ENCODE results near the gene UNK. TPM values are rescaled to one million over a fixed set of nuclear protein-coding genes. Genes with fewer than 3 reads are reported as not detected.
A peak's percentile ranks its signal among the peaks of the same experiment; 100 is the strongest.

Gene UNK
- total and polyA plus RNA-seq, 7 experiments from 2014 or later: 21.5 to 49.8 (median 39.7) TPM

GRCh38 chr17:75845058-75845711 lies 60.6 kb downstream of the UNK start:
- Histone ChIP-seq H3K27ac (ENCODE audit: low read depth, low read length) (peak overlapping the region; percentile 97), H3K4me1 (ENCODE audit: control insufficient read depth in 2 of 2, insufficient read depth in 2 of 2, low read length in 2 of 2) (peaks cover 21 to 30% of the 10 kb centered on the region in 2 donors), H3K9me3 (ENCODE audit: control insufficient read depth in 2 of 3, low read length in 3 of 3) (no peaks in the 10 kb centered on the region), H3K27me3 (ENCODE audit: control insufficient read depth in 2 of 2, insufficient read depth in 2 of 2, low read length in 2 of 2) (no peaks in the 10 kb centered on the region), H3K36me3 (ENCODE audit: control insufficient read depth in 2 of 3, insufficient read depth in 3 of 3, low read length in 3 of 3) (peaks cover 7 to 66% (median 21%) of the 10 kb centered on the region in 3 experiments), H3K4me3 (ENCODE audit: low read length) (no peak overlapping the region)
- DNase-seq (peak in 7 of 9 donors; percentile 41 to 67 (median 46)), ATAC-seq (peak; percentile 68)
- H3K27me3 Mint-ChIP-seq: no peaks in the 10 kb centered on the region
- intact Hi-C loops (cut with micrococcal nuclease): loop anchor here in 1 of 2 donors (2.0 kb wide), 1 partner anchor 16 kb away; no protein-coding TSS in a partner anchor
- peak overlapping the region in 8 of 9 donors; percentile 28 to 98 (median 62) for H3K27ac Mint-ChIP-seq
- H3K4me3 Mint-ChIP-seq: peak overlapping the region in 9 of 10 donors; percentile 34 to 93 (median 50)
- CTCF ChIA-PET: interaction anchor here (0.6 to 3.3 kb wide), 4 partner anchors 10 to 161 kb away, joined by 3 to 17 read pairs (median 12); partner anchors contain the start of gene WBP2
- peaks cover 0 to 28% (median 10%) of the 10 kb centered on the region in 5 donors for H3K36me3 Mint-ChIP-seq
- POLR2A ChIA-PET: interaction anchor here (1.0 to 16.6 kb wide), 12 partner anchors 9 to 92 kb away, joined by 4 to 238 read pairs (median 14); partner anchors contain the start of genes TRIM47, TRIM65, UNK and WBP2
- peaks cover 4 to 36% (median 19%) of the 10 kb centered on the region in 7 donors for H3K4me1 Mint-ChIP-seq
- H3K9me3 Mint-ChIP-seq: no peaks in the 10 kb centered on the region

GRCh38 chr17:75845933-75846691 lies 61.5 kb downstream of the UNK start:
- no peak overlapping the region for H3K4me3 ChIP-seq (ENCODE audit: low read length)
- no peak for DNase-seq
- CTCF ChIA-PET: interaction anchor here (0.9 to 3.3 kb wide), 6 partner anchors 9 to 165 kb away, joined by 3 to 17 read pairs (median 6); partner anchors contain the start of gene WBP2
- intact Hi-C loops (cut with micrococcal nuclease): loop anchor here in 1 of 2 donors (2.0 kb wide), 1 partner anchor 15 kb away; no protein-coding TSS in a partner anchor
- peaks cover 21 to 30% of the 10 kb centered on the region in 2 donors for H3K4me1 ChIP-seq (ENCODE audit: control insufficient read depth in 2 of 2, insufficient read depth in 2 of 2, low read length in 2 of 2)
- no peaks in the 10 kb centered on the region for H3K27me3 Mint-ChIP-seq
- H3K27me3 ChIP-seq (ENCODE audit: control insufficient read depth in 2 of 2, insufficient read depth in 2 of 2, low read length in 2 of 2): no peaks in the 10 kb centered on the region
- H3K27ac Mint-ChIP-seq: peak overlapping the region in 6 of 9 donors; percentile 28 to 82 (median 72)
- POLR2A ChIA-PET: interaction anchor here (1.0 to 16.6 kb wide), 9 partner anchors 9 to 70 kb away, joined by 4 to 238 read pairs (median 38); partner anchors contain the start of genes TRIM65, UNK and WBP2
- ATAC-seq: no peak
- H3K36me3 ChIP-seq (ENCODE audit: control insufficient read depth in 2 of 3, insufficient read depth in 3 of 3, low read length in 3 of 3): peaks cover 11 to 67% (median 24%) of the 10 kb centered on the region in 3 experiments
- peak overlapping the region; percentile 97 for H3K27ac ChIP-seq (ENCODE audit: low read depth, low read length)
- peaks cover 0 to 28% (median 10%) of the 10 kb centered on the region in 5 donors for H3K36me3 Mint-ChIP-seq
- H3K9me3 ChIP-seq (ENCODE audit: control insufficient read depth in 2 of 3, low read length in 3 of 3): no peaks in the 10 kb centered on the region
- peak overlapping the region in 3 of 10 donors; percentile 33 to 69 (median 53) for H3K4me3 Mint-ChIP-seq
- no peaks in the 10 kb centered on the region for H3K9me3 Mint-ChIP-seq
- peaks cover 4 to 36% (median 19%) of the 10 kb centered on the region in 7 donors for H3K4me1 Mint-ChIP-seq

- ChIA-PET CTCF (interaction anchor here (0.6 to 3.3 kb wide), 7 partner anchors 8 to 101 kb away, joined by 3 to 17 read pairs (median 4); partner anchors contain the start of genes GALK1 and WBP2), POLR2A (interaction anchor here (0.5 to 16.6 kb wide), 12 partner anchors 8 to 605 kb away, joined by 3 to 238 read pairs (median 6); partner anchors contain the start of genes GALK1, TRIM65, UNK and WBP2)
- H3K4me3 ChIP-seq (ENCODE audit: low read length): no peak overlapping the region
- H3K4me1 ChIP-seq (ENCODE audit: control insufficient read depth in 2 of 2, insufficient read depth in 2 of 2, low read length in 2 of 2): peaks cover 21 to 29% of the 10 kb centered on the region in 2 donors
- H3K36me3 ChIP-seq (ENCODE audit: control insufficient read depth in 2 of 3, insufficient read depth in 3 of 3, low read length in 3 of 3): peaks cover 13 to 73% (median 24%) of the 10 kb centered on the region in 3 experiments
- no peak for DNase-seq
- H3K27ac Mint-ChIP-seq: peak overlapping the region in 1 of 9 donors; percentile 56
- intact Hi-C loops (cut with micrococcal nuclease): no loop called here
- peak overlapping the region in 1 of 10 donors; percentile 48 for H3K4me3 Mint-ChIP-seq
- H3K27ac ChIP-seq (ENCODE audit: low read depth, low read length): no peak overlapping the region
- H3K36me3 Mint-ChIP-seq: peaks cover 0 to 33% (median 10%) of the 10 kb centered on the region in 5 donors
- no peaks in the 10 kb centered on the region for H3K27me3 ChIP-seq (ENCODE audit: control insufficient read depth in 2 of 2, insufficient read depth in 2 of 2, low read length in 2 of 2)
- no peaks in the 10 kb centered on the region for H3K9me3 Mint-ChIP-seq
- peaks cover 4 to 39% (median 20%) of the 10 kb centered on the region in 7 donors for H3K4me1 Mint-ChIP-seq
- H3K9me3 ChIP-seq (ENCODE audit: control insufficient read depth in 2 of 3, low read length in 3 of 3): no peaks in the 10 kb centered on the region
- H3K27me3 Mint-ChIP-seq: no peaks in the 10 kb centered on the region
- no peak for ATAC-seq
These were observed 62.3 kb downstream of the UNK start for GRCh38 chr17:75846692-75847613.

GRCh38 chr17:75847614-75848522 lies 63.3 kb downstream of the UNK start:
- intact Hi-C loops (cut with micrococcal nuclease): loop anchor here in 1 of 2 donors (1.0 to 2.0 kb wide), 2 partner anchors 15 to 83 kb away; partner anchors contain the start of gene GALK1
- H3K9me3 Mint-ChIP-seq: no peaks in the 10 kb centered on the region
- no peaks in the 10 kb centered on the region for H3K27me3 Mint-ChIP-seq
- Histone ChIP-seq H3K36me3 (ENCODE audit: control insufficient read depth in 2 of 3, insufficient read depth in 3 of 3, low read length in 3 of 3) (peaks cover 13 to 68% (median 24%) of the 10 kb centered on the region in 3 experiments), H3K9me3 (ENCODE audit: control insufficient read depth in 2 of 3, low read length in 3 of 3) (no peaks in the 10 kb centered on the region), H3K4me1 (ENCODE audit: control insufficient read depth in 2 of 2, insufficient read depth in 2 of 2, low read length in 2 of 2) (peaks cover 12 to 20% of the 10 kb centered on the region in 2 donors), H3K4me3 (ENCODE audit: low read length) (no peak overlapping the region), H3K27me3 (ENCODE audit: control insufficient read depth in 2 of 2, insufficient read depth in 2 of 2, low read length in 2 of 2) (no peaks in the 10 kb centered on the region), H3K27ac (ENCODE audit: low read depth, low read length) (no peak overlapping the region)
- peak overlapping the region in 8 of 9 donors; percentile 31 to 83 (median 62) for H3K27ac Mint-ChIP-seq
- DNase-seq (no peak), ATAC-seq (no peak)
- CTCF ChIA-PET: interaction anchor here (0.6 to 2.9 kb wide), 5 partner anchors 12 to 100 kb away, joined by 3 to 9 read pairs (median 4); partner anchors contain the start of gene GALK1
- POLR2A ChIA-PET: interaction anchor here (0.5 to 16.6 kb wide), 12 partner anchors 11 to 604 kb away, joined by 3 to 238 read pairs (median 6); partner anchors contain the start of genes GALK1, TRIM65 and UNK
- peak overlapping the region in 3 of 10 donors; percentile 6 to 34 (median 13) for H3K4me3 Mint-ChIP-seq
- H3K36me3 Mint-ChIP-seq: peaks cover 0 to 36% (median 8%) of the 10 kb centered on the region in 5 donors
- H3K4me1 Mint-ChIP-seq: peaks cover 9 to 38% (median 22%) of the 10 kb centered on the region in 7 donors
